Measurements from ENCODE around the gene ABRAXAS1.

The ABRAXAS1 gene

GRCh38 chr4:83454686-83455085 lies 30.2 kb downstream of the ABRAXAS1 start:
- no peak for DNase-seq (ENCODE audit: low read depth)

GRCh38 chr4:83449009-83449408 lies 35.9 kb downstream of the ABRAXAS1 start:
- DNase-seq (ENCODE audit: low read depth): no peak

- no peak for DNase-seq (ENCODE audit: low read depth)
These were observed 44.0 kb downstream of the ABRAXAS1 start for GRCh38 chr4:83440899-83441298.

GRCh38 chr4:83440148-83440814 lies 44.6 kb downstream of the ABRAXAS1 start:
- DNase-seq (ENCODE audit: low read depth): no peak

- no peak for DNase-seq (ENCODE audit: low read depth)
These were observed 46.2 kb downstream of the ABRAXAS1 start for GRCh38 chr4:83438719-83439118.

- no peak for DNase-seq (ENCODE audit: low read depth)
These were observed 48.2 kb downstream of the ABRAXAS1 start for GRCh38 chr4:83436680-83437079.

- no peak for DNase-seq (ENCODE audit: low read depth)
These were observed 53.7 kb downstream of the ABRAXAS1 start for GRCh38 chr4:83431200-83431599.

GRCh38 chr4:83418211-83418610 lies 66.7 kb downstream of the ABRAXAS1 start:
- no peak for DNase-seq (ENCODE audit: low read depth)

GRCh38 chr4:83417566-83417965 lies 67.3 kb downstream of the ABRAXAS1 start:
- no peak for DNase-seq (ENCODE audit: low read depth)

- DNase-seq (ENCODE audit: low read depth): no peak
These were observed 71.2 kb downstream of the ABRAXAS1 start for GRCh38 chr4:83413676-83414075.
